Measurements from ENCODE around the gene IGFALS.

DNA sequence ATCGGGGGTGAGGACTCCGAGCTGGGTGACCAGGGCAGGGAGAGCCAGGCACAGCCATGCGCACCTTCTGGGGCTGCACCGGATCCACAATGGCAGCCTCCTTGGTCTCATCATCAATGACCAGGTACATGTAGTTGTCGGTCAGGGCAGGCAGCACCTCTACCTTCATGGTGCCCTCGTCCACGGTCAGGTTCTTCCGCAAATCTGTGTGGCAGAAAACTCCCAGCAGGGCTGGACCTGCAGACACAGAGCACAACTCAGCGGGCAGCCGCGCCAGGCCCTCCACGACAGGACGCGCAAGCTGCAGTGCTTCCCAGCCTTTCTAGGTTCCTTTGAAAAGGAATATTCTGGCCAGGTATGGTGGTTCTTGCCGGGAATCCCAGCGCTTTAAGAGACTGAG is 29.3 kb upstream of the IGFALS start:
- TF ChIP-seq, protein P1, sequence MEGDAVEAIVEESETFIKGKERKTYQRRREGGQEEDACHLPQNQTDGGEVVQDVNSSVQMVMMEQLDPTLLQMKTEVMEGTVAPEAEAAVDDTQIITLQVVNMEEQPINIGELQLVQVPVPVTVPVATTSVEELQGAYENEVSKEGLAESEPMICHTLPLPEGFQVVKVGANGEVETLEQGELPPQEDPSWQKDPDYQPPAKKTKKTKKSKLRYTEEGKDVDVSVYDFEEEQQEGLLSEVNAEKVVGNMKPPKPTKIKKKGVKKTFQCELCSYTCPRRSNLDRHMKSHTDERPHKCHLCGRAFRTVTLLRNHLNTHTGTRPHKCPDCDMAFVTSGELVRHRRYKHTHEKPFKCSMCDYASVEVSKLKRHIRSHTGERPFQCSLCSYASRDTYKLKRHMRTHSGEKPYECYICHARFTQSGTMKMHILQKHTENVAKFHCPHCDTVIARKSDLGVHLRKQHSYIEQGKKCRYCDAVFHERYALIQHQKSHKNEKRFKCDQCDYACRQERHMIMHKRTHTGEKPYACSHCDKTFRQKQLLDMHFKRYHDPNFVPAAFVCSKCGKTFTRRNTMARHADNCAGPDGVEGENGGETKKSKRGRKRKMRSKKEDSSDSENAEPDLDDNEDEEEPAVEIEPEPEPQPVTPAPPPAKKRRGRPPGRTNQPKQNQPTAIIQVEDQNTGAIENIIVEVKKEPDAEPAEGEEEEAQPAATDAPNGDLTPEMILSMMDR (IDR thresholded peaks at IDR 0.05; ENCODE audit: low read length), result no peak
- TF ChIP-seq EZH2 (optimal IDR thresholded peaks at IDR 0.05; ENCODE audit: low read depth, low read length), result no peak

Data from MM.1S (cell line).